ENCODE results near the gene SLC22A23. TPM values are rescaled to one million over a fixed set of nuclear protein-coding genes. Genes with fewer than 3 reads are reported as not detected.

SLC22A23 gene
- total and polyA plus RNA-seq, 2 experiments from 2014 or later = 6.1 to 38.3 TPM

GRCh38 chr6:3424185-3424927, 32.5 kb downstream of the SLC22A23 start:
- H3K36me3 Mint-ChIP-seq (ENCODE audit: low read depth) = peaks cover 28% of the 10 kb centered on the region
- Histone ChIP-seq H3K9me2 (ENCODE audit: insufficient read depth) (no peaks in the 10 kb centered on the region), H3K4me2 (peak overlapping the region; percentile 60), H3K27me3 (ENCODE audit: insufficient read depth) (no peaks in the 10 kb centered on the region), H3K36me3 (ENCODE audit: insufficient read depth) (no peaks in the 10 kb centered on the region), H3K4me1 (ENCODE audit: insufficient read depth) (peaks cover 89% of the 10 kb centered on the region), H2AFZ (no peak overlapping the region), H3K79me2 (replicated peaks; ENCODE audit: insufficient read depth) (peaks cover 74% of the 10 kb centered on the region), H3K27ac (ENCODE audit: low read depth) (peak overlapping the region; percentile 81), H3F3A (replicated peaks; ENCODE audit: low read depth) (peaks cover 24% of the 10 kb centered on the region), H4K20me1 (replicated peaks; ENCODE audit: insufficient read depth) (no peaks in the 10 kb centered on the region), H3K4me3 (peak overlapping the region; percentile 28; the same call in 1 of the 2 replicates)
- H3K27ac Mint-ChIP-seq = peak overlapping the region; percentile 92
- no peaks in the 10 kb centered on the region for H3K9me3 Mint-ChIP-seq
- H3K4me1 Mint-ChIP-seq = peaks cover 89% of the 10 kb centered on the region
- H3K27me3 Mint-ChIP-seq (ENCODE audit: insufficient read depth, low read depth, poor library complexity) = peaks cover 3% of the 10 kb centered on the region
- DNase-seq (ENCODE audit: low spot score) (no peak), ATAC-seq (no peak)
- TF ChIP-seq EZH2 (IDR thresholded peaks at IDR 0.05; ENCODE audit: low read depth, unreplicated experiment) = no peak
- peak overlapping the region; percentile 33 for H3K4me3 Mint-ChIP-seq

GRCh38 chr6:3423439-3424184, 33.2 kb downstream of the SLC22A23 start:
- peak; percentile 70 for DNase-seq (ENCODE audit: low spot score)
- Mint-ChIP-seq H3K9me3 (no peaks in the 10 kb centered on the region), H3K36me3 (ENCODE audit: low read depth) (peaks cover 27% of the 10 kb centered on the region), H3K27me3 (ENCODE audit: insufficient read depth, low read depth, poor library complexity) (peaks cover 3% of the 10 kb centered on the region), H3K4me3 (peak overlapping the region; percentile 33), H3K27ac (peak overlapping the region; percentile 92), H3K4me1 (peaks cover 92% of the 10 kb centered on the region)
- no peaks in the 10 kb centered on the region for H4K20me1 ChIP-seq (replicated peaks; ENCODE audit: insufficient read depth)
- H3K27ac ChIP-seq (ENCODE audit: low read depth) = peak overlapping the region; percentile 81
- TF ChIP-seq ZNF462 (CRISPR knock-in tag; IDR thresholded peaks at IDR 0.05) (peak; percentile 97), NANOG (IDR thresholded peaks at IDR 0.05; ENCODE audit: borderline replicate concordance) (peak; percentile 81), CTCF (conservative IDR thresholded peaks at IDR 0.05; ENCODE audit: low read depth in 2 of 2) (no peak), ZNF331 (CRISPR knock-in tag; IDR thresholded peaks at IDR 0.05; ENCODE audit: low read depth) (no peak), ETS1 (IDR thresholded peaks at IDR 0.05) (peak; percentile 67), EZH2phosphoT487 (IDR thresholded peaks at IDR 0.05; ENCODE audit: unreplicated experiment) (no peak)
- peaks cover 24% of the 10 kb centered on the region for H3F3A ChIP-seq (replicated peaks; ENCODE audit: low read depth)
- H3K79me2 ChIP-seq (replicated peaks; ENCODE audit: insufficient read depth) = peaks cover 74% of the 10 kb centered on the region
- H3K4me1 ChIP-seq (ENCODE audit: insufficient read depth) = peaks cover 90% of the 10 kb centered on the region
- H3K36me3 ChIP-seq (ENCODE audit: insufficient read depth) = no peaks in the 10 kb centered on the region
- peak overlapping the region; percentile 28 for H3K4me3 ChIP-seq
- peak overlapping the region; percentile 60 for H3K4me2 ChIP-seq
- no peak overlapping the region for H2AFZ ChIP-seq
- peak; percentile 83 for ATAC-seq
- no peaks in the 10 kb centered on the region for H3K27me3 ChIP-seq (ENCODE audit: insufficient read depth)
- H3K9me2 ChIP-seq (ENCODE audit: insufficient read depth) = no peaks in the 10 kb centered on the region
